K562 (cell line): ENCODE measurements around the gene SLC16A5. TPM values are rescaled to one million over a fixed set of nuclear protein-coding genes. Genes with fewer than 3 reads are reported as not detected.

Experiments used
- EZH2 ChIP-seq: IDR thresholded peaks from 2 replicates; pipeline ENCODE4 v1.6.1; 2012; ENCODE audit warnings: low read depth, mild to moderate bottlenecking, inconsistent platforms, low read length, borderline replicate concordance
- ILF3 ChIP-seq: fragments of 450-650 bp; IDR thresholded peaks from 2 replicates; pipeline ENCODE4 v1.6.1; 2018; ENCODE audit warnings: antibody characterized with exemption, mild to moderate bottlenecking, moderate library complexity, borderline replicate concordance
- NCOA4 ChIP-seq: fragments of 450-650 bp; IDR thresholded peaks from 2 replicates; pipeline ENCODE4 v1.6.1; 2018; ENCODE audit warnings: mild to moderate bottlenecking; ENCODE audit not compliant: partially characterized antibody
- SMARCC2 ChIP-seq: fragments of 450-650 bp; IDR thresholded peaks from 2 replicates; pipeline ENCODE4 v1.6.1; 2017; ENCODE audit warnings: antibody characterized with exemption, moderate library complexity, mild to moderate bottlenecking, low read depth
- TARDBP ChIP-seq: fragments of 450-650 bp; IDR thresholded peaks from 2 replicates; pipeline ENCODE4 v1.6.1; 2016
- ZNF239 ChIP-seq: fragments of 250-450 bp; sonication (Bioruptor Pico); IDR thresholded peaks from 2 replicates; pipeline ENCODE4 v1.4.0; 2020; ENCODE audit warnings: mild to moderate bottlenecking
- ZNF3 ChIP-seq: fragments of 250-450 bp; sonication (Bioruptor Pico); IDR thresholded peaks from 2 replicates; pipeline ENCODE4 v1.5.0; 2021; ENCODE audit warnings: mild to moderate bottlenecking, moderate library complexity
- ZNF695 ChIP-seq: fragments of 450-650 bp; formaldehyde crosslinking; IDR thresholded peaks from 2 replicates; pipeline ENCODE4 v1.4.0; 2020; ENCODE audit warnings: mild to moderate bottlenecking, moderate library complexity
- polyA plus RNA-seq, 8 experiments: library from polyadenylated mRNA; depleted of rRNA in 4 of 8; stranded (reverse) in 5 of 8; unstranded in 3 of 8; fragments of >200 nt; fragmentation: Nextera tagmentation in 2 of 8; fragmentation: Illumina TruSeq in 1 of 8; extraction: Ambion mirVana in 2 of 8; extraction: Trizol in 1 of 8; gene quantifications; 2 replicates each; pipeline versions ENCODE4 v1.2.1 to v1.2.3, GENCODE V29; 2011 to 2014; ENCODE audit warnings: inconsistent platforms in 1 of 8, missing spikeins in 1 of 8
- total RNA-seq, 7 experiments: library from RNA; depleted of rRNA in 6 of 7; stranded (reverse); fragments of >200 nt in 6 of 7; fragmentation: Illumina TruSeq in 2 of 7; extraction: Trizol in 2 of 7; gene quantifications; 2 replicates each; pipeline versions ENCODE4 v1.2.1 to v1.2.3, GENCODE V29; 2011 to 2021; ENCODE audit warnings: low replicate concordance in 1 of 7
- TF ChIP-seq, protein P1 (sequence below): fragments of 450-650 bp; IDR thresholded peaks from 2 replicates; pipeline ENCODE4 v1.6.1; 2017; ENCODE audit warnings: mild to moderate bottlenecking, moderate library complexity
- TF ChIP-seq, protein P2 (sequence below): sonication (generic); formaldehyde crosslinking; IDR thresholded peaks from 2 replicates; pipeline ENCODE4 v1.8.0; 2022; ENCODE audit warnings: mild to moderate bottlenecking, missing genetic modification reagents
- TF ChIP-seq, protein P3 (sequence below): fragments of 200-800 bp; sonication (Bioruptor generic); IDR thresholded peaks from 2 replicates; pipeline ENCODE4 v1.6.1; 2017; ENCODE audit warnings: missing genetic modification characterization, missing compliant biosample characterization
- TF ChIP-seq, protein P4 (sequence below), 2 experiments: IDR thresholded peaks; 2 replicates each; pipeline ENCODE4 v1.6.1; 2011; ENCODE audit warnings: borderline replicate concordance in 1 of 2, control low read depth in 1 of 2, low read depth in 1 of 2, low read length in 1 of 2, mild to moderate bottlenecking in 1 of 2, mixed read lengths in 1 of 2, moderate library complexity in 1 of 2; ENCODE audit not compliant: insufficient read depth in 1 of 2, insufficient read length in 1 of 2, poor library complexity in 1 of 2, severe bottlenecking in 1 of 2; ENCODE audit errors: extremely low read depth in 1 of 2
- TF ChIP-seq, protein P5 (sequence below): fragments of 250-450 bp; sonication (Bioruptor Pico); IDR thresholded peaks from 2 replicates; pipeline ENCODE4 v1.8.0; 2021; ENCODE audit warnings: borderline replicate concordance, mild to moderate bottlenecking, moderate library complexity; ENCODE audit not compliant: poor library complexity, severe bottlenecking
- TF ChIP-seq, protein P6 (sequence below): IDR thresholded peaks from 2 replicates; pipeline ENCODE4 v1.6.1; 2012; ENCODE audit warnings: low read depth, low read length, improper control_type of control experiment, borderline replicate concordance

Gene SLC16A5
- total and polyA plus RNA-seq, 9 of the 15 experiments (the other 6 are each of a cell fraction or from before 2014, with no cell fraction given): 0.06 to 2.6 (median 0.91) TPM

DNA sequence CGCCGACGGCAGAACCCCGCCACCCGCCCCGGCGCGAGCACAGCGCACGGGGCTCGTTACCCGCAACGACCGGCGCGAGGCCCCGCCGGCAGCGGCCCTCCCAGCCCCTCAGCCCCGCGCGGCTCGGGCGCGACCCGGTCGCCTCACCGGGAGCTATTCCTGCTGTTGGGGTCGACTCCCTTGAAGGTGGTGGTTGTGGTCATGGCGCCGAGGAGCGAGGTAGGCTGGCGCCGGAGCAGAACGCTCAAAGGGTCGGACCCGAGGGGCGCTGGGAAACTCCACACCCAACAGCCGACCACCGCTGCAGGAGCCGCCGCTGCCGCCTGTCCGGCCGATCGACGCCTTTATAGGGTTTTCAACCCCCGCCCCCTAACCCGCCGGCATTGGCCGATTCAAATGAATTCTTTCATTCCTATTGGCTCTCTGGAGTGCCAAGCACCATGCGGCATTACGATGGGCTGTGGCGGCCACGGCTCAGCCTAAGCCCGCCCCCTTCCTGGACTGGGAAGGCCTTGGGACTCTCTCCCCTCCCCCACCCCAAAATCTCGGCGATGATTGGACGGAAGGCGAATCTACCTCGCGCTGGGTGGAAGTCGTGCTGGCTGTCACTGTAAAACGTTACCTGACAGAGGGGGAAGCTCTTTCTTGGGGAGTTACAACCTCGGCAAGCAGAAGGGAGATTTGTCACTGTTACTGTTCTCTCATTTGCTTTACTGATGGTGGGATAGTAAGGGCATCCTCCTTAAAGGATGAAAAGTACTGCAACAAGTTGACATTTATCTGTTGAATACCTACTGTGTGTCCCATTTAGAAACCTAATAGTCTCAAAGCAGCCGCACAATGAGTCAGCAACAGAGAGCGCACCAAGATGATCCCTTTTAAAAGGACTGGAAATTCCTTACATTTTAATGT is 66.7 kb downstream of the SLC16A5 start, which contains the start of gene JPT1 (continued):
- TF ChIP-seq, protein P1, sequence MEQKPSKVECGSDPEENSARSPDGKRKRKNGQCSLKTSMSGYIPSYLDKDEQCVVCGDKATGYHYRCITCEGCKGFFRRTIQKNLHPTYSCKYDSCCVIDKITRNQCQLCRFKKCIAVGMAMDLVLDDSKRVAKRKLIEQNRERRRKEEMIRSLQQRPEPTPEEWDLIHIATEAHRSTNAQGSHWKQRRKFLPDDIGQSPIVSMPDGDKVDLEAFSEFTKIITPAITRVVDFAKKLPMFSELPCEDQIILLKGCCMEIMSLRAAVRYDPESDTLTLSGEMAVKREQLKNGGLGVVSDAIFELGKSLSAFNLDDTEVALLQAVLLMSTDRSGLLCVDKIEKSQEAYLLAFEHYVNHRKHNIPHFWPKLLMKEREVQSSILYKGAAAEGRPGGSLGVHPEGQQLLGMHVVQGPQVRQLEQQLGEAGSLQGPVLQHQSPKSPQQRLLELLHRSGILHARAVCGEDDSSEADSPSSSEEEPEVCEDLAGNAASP: no peak
- TF ChIP-seq NCOA4 (no peak), ZNF695 (CRISPR knock-in tag) (no peak), ILF3 (peak; percentile 88; the same call in 1 of the 2 replicates), SMARCC2 (peak; percentile 50; the same call in 1 of the 2 replicates), ZNF3 (CRISPR knock-in tag) (no peak), ZNF239 (CRISPR knock-in tag) (no peak), TARDBP (no peak), EZH2 (no peak)
- TF ChIP-seq, protein P2, sequence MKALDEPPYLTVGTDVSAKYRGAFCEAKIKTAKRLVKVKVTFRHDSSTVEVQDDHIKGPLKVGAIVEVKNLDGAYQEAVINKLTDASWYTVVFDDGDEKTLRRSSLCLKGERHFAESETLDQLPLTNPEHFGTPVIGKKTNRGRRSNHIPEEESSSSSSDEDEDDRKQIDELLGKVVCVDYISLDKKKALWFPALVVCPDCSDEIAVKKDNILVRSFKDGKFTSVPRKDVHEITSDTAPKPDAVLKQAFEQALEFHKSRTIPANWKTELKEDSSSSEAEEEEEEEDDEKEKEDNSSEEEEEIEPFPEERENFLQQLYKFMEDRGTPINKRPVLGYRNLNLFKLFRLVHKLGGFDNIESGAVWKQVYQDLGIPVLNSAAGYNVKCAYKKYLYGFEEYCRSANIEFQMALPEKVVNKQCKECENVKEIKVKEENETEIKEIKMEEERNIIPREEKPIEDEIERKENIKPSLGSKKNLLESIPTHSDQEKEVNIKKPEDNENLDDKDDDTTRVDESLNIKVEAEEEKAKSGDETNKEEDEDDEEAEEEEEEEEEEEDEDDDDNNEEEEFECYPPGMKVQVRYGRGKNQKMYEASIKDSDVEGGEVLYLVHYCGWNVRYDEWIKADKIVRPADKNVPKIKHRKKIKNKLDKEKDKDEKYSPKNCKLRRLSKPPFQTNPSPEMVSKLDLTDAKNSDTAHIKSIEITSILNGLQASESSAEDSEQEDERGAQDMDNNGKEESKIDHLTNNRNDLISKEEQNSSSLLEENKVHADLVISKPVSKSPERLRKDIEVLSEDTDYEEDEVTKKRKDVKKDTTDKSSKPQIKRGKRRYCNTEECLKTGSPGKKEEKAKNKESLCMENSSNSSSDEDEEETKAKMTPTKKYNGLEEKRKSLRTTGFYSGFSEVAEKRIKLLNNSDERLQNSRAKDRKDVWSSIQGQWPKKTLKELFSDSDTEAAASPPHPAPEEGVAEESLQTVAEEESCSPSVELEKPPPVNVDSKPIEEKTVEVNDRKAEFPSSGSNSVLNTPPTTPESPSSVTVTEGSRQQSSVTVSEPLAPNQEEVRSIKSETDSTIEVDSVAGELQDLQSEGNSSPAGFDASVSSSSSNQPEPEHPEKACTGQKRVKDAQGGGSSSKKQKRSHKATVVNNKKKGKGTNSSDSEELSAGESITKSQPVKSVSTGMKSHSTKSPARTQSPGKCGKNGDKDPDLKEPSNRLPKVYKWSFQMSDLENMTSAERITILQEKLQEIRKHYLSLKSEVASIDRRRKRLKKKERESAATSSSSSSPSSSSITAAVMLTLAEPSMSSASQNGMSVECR: peak; percentile 74
- TF ChIP-seq, protein P3, sequence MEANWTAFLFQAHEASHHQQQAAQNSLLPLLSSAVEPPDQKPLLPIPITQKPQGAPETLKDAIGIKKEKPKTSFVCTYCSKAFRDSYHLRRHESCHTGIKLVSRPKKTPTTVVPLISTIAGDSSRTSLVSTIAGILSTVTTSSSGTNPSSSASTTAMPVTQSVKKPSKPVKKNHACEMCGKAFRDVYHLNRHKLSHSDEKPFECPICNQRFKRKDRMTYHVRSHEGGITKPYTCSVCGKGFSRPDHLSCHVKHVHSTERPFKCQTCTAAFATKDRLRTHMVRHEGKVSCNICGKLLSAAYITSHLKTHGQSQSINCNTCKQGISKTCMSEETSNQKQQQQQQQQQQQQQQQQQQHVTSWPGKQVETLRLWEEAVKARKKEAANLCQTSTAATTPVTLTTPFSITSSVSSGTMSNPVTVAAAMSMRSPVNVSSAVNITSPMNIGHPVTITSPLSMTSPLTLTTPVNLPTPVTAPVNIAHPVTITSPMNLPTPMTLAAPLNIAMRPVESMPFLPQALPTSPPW (CRISPR knock-in tag): peak; percentile 68
- TF ChIP-seq, protein P4, sequence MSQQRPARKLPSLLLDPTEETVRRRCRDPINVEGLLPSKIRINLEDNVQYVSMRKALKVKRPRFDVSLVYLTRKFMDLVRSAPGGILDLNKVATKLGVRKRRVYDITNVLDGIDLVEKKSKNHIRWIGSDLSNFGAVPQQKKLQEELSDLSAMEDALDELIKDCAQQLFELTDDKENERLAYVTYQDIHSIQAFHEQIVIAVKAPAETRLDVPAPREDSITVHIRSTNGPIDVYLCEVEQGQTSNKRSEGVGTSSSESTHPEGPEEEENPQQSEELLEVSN (IDR thresholded peaks at IDR 0.05; ENCODE audit: borderline replicate concordance in 1 of 2, extremely low read depth in 1 of 2, insufficient read depth in 1 of 2, insufficient read length in 1 of 2, low read depth in 1 of 2, low read length in 1 of 2, poor library complexity in 1 of 2, severe bottlenecking in 1 of 2): peak in 1 of 2 experiments; percentile 55
- TF ChIP-seq, protein P5, sequence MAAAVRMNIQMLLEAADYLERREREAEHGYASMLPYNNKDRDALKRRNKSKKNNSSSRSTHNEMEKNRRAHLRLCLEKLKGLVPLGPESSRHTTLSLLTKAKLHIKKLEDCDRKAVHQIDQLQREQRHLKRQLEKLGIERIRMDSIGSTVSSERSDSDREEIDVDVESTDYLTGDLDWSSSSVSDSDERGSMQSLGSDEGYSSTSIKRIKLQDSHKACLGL (CRISPR knock-in tag): no peak
- TF ChIP-seq, protein P6, sequence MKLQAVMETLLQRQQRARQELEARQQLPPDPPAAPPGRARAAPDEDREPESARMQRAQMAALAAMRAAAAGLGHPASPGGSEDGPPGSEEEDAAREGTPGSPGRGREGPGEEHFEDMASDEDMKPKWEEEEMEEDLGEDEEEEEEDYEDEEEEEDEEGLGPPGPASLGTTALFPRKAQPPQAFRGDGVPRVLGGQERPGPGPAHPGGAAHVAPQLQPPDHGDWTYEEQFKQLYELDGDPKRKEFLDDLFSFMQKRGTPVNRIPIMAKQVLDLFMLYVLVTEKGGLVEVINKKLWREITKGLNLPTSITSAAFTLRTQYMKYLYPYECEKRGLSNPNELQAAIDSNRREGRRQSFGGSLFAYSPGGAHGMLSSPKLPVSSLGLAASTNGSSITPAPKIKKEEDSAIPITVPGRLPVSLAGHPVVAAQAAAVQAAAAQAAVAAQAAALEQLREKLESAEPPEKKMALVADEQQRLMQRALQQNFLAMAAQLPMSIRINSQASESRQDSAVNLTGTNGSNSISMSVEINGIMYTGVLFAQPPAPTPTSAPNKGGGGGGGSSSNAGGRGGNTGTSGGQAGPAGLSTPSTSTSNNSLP: no peak
